ENCODE data around the gene RAD54L2. TPM values are rescaled to one million over a fixed set of nuclear protein-coding genes. Genes with fewer than 3 reads are reported as not detected.
A peak's percentile ranks its signal among the peaks of the same experiment; 100 is the strongest.

Gene RAD54L2
- total and polyA plus RNA-seq, 9 of the 15 experiments (the other 6 are each of a cell fraction or from before 2014, with no cell fraction given): 1.3 to 12.2 (median 5.4) TPM

DNA sequence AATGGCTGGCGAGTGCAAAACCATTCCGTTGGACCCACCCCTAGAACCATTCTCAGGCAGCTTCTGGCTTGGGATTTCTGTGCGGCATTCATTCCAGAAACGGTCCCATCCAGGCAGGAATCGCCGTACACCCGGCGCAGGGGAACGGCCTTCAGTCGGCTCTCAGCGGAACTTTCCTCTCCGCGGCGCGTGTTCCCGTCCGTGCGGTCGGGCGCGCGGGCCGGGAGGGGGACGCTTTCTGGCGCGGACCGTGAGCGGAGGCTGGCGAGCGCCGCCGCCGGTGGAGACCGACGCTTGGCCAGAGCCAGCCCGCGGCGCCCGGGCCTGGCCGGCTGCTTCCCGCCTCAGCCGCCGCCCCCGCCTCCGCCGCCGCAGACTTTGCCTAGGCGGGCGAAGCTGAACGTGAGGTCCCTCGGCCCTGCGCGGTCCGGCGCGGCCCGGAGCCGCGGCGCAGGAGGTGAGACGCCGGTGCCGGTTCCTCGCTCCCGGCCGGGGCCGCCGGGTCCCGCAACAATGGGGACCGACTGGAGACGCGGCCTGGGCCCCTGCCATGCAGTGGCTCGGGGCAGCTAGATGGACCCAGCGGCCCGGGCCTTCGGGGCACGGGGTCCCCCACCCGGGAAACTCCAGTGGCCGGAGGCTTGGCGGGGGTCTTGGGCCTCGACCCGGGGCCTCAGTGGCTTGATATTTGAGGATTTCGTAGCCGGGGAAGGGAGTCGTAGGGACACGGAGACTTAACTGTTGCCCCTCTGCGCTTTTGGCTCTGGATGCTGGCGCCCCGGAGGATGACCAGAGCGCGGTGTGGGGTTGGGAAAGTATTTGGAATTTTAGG lies at the start of gene RAD54L2 (continued):
- TF ChIP-seq, protein P1, sequence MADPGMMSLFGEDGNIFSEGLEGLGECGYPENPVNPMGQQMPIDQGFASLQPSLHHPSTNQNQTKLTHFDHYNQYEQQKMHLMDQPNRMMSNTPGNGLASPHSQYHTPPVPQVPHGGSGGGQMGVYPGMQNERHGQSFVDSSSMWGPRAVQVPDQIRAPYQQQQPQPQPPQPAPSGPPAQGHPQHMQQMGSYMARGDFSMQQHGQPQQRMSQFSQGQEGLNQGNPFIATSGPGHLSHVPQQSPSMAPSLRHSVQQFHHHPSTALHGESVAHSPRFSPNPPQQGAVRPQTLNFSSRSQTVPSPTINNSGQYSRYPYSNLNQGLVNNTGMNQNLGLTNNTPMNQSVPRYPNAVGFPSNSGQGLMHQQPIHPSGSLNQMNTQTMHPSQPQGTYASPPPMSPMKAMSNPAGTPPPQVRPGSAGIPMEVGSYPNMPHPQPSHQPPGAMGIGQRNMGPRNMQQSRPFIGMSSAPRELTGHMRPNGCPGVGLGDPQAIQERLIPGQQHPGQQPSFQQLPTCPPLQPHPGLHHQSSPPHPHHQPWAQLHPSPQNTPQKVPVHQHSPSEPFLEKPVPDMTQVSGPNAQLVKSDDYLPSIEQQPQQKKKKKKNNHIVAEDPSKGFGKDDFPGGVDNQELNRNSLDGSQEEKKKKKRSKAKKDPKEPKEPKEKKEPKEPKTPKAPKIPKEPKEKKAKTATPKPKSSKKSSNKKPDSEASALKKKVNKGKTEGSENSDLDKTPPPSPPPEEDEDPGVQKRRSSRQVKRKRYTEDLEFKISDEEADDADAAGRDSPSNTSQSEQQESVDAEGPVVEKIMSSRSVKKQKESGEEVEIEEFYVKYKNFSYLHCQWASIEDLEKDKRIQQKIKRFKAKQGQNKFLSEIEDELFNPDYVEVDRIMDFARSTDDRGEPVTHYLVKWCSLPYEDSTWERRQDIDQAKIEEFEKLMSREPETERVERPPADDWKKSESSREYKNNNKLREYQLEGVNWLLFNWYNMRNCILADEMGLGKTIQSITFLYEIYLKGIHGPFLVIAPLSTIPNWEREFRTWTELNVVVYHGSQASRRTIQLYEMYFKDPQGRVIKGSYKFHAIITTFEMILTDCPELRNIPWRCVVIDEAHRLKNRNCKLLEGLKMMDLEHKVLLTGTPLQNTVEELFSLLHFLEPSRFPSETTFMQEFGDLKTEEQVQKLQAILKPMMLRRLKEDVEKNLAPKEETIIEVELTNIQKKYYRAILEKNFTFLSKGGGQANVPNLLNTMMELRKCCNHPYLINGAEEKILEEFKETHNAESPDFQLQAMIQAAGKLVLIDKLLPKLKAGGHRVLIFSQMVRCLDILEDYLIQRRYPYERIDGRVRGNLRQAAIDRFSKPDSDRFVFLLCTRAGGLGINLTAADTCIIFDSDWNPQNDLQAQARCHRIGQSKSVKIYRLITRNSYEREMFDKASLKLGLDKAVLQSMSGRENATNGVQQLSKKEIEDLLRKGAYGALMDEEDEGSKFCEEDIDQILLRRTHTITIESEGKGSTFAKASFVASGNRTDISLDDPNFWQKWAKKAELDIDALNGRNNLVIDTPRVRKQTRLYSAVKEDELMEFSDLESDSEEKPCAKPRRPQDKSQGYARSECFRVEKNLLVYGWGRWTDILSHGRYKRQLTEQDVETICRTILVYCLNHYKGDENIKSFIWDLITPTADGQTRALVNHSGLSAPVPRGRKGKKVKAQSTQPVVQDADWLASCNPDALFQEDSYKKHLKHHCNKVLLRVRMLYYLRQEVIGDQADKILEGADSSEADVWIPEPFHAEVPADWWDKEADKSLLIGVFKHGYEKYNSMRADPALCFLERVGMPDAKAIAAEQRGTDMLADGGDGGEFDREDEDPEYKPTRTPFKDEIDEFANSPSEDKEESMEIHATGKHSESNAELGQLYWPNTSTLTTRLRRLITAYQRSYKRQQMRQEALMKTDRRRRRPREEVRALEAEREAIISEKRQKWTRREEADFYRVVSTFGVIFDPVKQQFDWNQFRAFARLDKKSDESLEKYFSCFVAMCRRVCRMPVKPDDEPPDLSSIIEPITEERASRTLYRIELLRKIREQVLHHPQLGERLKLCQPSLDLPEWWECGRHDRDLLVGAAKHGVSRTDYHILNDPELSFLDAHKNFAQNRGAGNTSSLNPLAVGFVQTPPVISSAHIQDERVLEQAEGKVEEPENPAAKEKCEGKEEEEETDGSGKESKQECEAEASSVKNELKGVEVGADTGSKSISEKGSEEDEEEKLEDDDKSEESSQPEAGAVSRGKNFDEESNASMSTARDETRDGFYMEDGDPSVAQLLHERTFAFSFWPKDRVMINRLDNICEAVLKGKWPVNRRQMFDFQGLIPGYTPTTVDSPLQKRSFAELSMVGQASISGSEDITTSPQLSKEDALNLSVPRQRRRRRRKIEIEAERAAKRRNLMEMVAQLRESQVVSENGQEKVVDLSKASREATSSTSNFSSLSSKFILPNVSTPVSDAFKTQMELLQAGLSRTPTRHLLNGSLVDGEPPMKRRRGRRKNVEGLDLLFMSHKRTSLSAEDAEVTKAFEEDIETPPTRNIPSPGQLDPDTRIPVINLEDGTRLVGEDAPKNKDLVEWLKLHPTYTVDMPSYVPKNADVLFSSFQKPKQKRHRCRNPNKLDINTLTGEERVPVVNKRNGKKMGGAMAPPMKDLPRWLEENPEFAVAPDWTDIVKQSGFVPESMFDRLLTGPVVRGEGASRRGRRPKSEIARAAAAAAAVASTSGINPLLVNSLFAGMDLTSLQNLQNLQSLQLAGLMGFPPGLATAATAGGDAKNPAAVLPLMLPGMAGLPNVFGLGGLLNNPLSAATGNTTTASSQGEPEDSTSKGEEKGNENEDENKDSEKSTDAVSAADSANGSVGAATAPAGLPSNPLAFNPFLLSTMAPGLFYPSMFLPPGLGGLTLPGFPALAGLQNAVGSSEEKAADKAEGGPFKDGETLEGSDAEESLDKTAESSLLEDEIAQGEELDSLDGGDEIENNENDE (IDR thresholded peaks at IDR 0.05; ENCODE audit: low read depth, low read length): peak; percentile 50
- TF ChIP-seq, protein P2, sequence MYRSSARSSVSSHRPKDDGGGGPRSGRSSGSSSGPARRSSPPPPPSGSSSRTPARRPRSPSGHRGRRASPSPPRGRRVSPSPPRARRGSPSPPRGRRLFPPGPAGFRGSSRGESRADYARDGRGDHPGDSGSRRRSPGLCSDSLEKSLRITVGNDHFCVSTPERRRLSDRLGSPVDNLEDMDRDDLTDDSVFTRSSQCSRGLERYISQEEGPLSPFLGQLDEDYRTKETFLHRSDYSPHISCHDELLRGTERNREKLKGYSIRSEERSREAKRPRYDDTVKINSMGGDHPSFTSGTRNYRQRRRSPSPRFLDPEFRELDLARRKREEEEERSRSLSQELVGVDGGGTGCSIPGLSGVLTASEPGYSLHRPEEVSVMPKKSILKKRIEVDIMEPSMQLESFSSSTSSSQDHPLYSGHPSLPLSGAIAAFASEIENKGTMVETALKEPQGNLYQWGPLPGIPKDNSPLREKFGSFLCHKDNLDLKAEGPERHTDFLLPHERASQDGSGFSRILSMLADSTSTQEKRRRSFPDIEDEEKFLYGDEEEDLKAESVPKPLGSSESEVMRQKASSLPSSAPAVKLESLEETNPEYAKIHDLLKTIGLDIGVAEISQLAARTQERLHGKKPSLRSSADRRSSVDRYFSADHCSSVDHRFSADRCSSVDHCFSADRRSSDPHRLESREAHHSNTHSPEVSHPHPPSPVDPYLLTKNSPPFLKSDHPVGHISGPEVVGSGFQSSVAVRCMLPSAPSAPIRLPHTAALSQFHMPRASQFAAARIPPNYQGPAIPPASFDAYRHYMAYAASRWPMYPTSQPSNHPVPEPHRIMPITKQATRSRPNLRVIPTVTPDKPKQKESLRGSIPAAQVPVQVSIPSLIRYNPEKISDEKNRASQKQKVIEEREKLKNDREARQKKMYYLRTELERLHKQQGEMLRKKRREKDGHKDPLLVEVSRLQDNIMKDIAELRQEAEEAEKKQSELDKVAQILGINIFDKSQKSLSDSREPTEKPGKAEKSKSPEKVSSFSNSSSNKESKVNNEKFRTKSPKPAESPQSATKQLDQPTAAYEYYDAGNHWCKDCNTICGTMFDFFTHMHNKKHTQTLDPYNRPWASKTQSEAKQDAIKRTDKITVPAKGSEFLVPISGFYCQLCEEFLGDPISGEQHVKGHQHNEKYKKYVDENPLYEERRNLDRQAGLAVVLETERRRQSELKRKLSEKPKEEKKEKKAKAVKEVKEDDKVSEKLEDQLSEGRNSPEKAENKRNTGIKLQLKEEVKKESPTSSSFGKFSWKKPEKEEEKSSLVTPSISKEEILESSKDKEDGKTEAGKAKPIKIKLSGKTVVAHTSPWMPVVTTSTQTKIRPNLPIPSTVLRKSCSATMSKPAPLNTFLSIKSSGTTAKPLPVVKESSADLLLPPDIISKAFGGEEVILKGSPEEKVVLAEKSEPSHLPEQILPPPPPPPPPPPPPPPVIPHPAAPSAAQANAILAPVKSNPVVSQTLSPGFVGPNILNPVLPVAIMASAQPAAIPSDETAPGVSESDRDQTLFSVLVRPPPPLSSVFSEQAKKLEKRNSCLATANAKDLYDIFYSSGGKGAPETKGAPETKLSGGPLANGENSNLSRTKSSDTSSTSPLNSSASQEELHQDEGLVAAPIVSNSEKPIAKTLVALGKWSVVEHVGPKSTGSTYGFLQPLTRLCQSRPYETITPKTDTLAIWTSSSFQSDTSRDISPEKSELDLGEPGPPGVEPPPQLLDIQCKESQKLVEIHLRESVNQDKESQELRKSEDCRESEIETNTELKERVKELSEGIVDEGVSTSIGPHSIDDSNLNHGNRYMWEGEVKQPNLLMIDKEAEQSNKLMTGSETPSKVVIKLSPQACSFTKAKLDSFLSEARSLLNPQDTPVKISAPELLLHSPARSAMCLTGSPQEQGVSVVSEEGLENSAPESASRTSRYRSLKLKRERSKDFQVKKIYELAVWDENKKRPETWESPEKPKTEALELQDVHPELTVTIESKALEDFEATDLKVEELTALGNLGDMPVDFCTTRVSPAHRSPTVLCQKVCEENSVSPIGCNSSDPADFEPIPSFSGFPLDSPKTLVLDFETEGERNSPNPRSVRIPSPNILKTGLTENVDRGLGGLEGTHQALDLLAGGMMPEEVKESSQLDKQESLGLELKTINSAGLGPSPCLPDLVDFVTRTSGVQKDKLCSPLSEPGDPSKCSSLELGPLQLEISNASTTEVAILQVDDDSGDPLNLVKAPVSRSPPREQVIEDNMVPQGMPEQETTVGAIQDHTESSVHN (IDR thresholded peaks at IDR 0.05; ENCODE audit: borderline replicate concordance in 1 of 2, low read depth in 1 of 2): no peak
- peak; percentile 87 for TF ChIP-seq RBFOX2 (IDR thresholded peaks at IDR 0.05; ENCODE audit: low read depth, low read length)
- TF ChIP-seq HDGF (IDR thresholded peaks at IDR 0.05): no peak
- no peak for TF ChIP-seq ZNF197 (CRISPR knock-in tag; IDR thresholded peaks at IDR 0.05; ENCODE audit: low read depth)
- no peak for TF ChIP-seq ZNF766 (CRISPR knock-in tag; conservative IDR thresholded peaks at IDR 0.05)
- TF ChIP-seq ATF7 (IDR thresholded peaks at IDR 0.05): peak; percentile 61; the same call in 1 of the 2 replicates

Data from K562 (cell line).